HepG2 (cell line): ENCODE measurements around the gene ADRM1. TPM values are rescaled to one million over a fixed set of nuclear protein-coding genes. Genes with fewer than 3 reads are reported as not detected.
A peak's percentile ranks its signal among the peaks of the same experiment; 100 is the strongest.

Source experiments
- CEBPG ChIP-seq: IDR thresholded peaks from 2 replicates; pipeline ENCODE4 v1.6.1; 2016
- KLF11 ChIP-seq: IDR thresholded peaks from 2 replicates; pipeline ENCODE4 v1.6.1; 2016; ENCODE audit warnings: missing compliant biosample characterization
- MED1 ChIP-seq: sonication (generic); formaldehyde crosslinking; IDR thresholded peaks from 2 replicates; pipeline ENCODE4 v1.4.0; 2020; ENCODE audit warnings: missing genetic modification reagents
- POLR2A ChIP-seq, 2 experiments: IDR thresholded peaks; 2 replicates each; pipeline ENCODE4 v1.6.1; 2011; ENCODE audit warnings: low read depth in 2 of 2, low read length in 2 of 2, mild to moderate bottlenecking in 1 of 2, moderate library complexity in 1 of 2; ENCODE audit not compliant: insufficient read depth in 1 of 2
- SAP130 ChIP-seq: IDR thresholded peaks from 2 replicates; pipeline ENCODE4 v1.6.1; 2016; ENCODE audit warnings: low read depth
- ZNF207 ChIP-seq: fragments of 450-650 bp; IDR thresholded peaks from 2 replicates; pipeline ENCODE4 v1.6.1; 2016; ENCODE audit warnings: antibody characterized with exemption, borderline replicate concordance
- ZNF552 ChIP-seq: sonication (generic); formaldehyde crosslinking; IDR thresholded peaks from 2 replicates; pipeline ENCODE4 v1.9.0; 2022; ENCODE audit warnings: missing genetic modification reagents, mild to moderate bottlenecking, borderline replicate concordance
- ZNF713 ChIP-seq: sonication (generic); formaldehyde crosslinking; IDR thresholded peaks from 2 replicates; pipeline ENCODE4 v1.4.0; 2020; ENCODE audit warnings: mild to moderate bottlenecking, missing genetic modification reagents
- ZSCAN30 ChIP-seq: sonication (generic); formaldehyde crosslinking; IDR thresholded peaks from 2 replicates; pipeline ENCODE4 v1.5.0; 2020; ENCODE audit warnings: mild to moderate bottlenecking, missing genetic modification reagents
- polyA plus RNA-seq, 8 experiments: library from polyadenylated mRNA; depleted of rRNA in 3 of 8; stranded (reverse) in 7 of 8; unstranded in 1 of 8; fragments of >200 nt; fragmentation: Illumina TruSeq in 4 of 8; extraction: Trizol in 4 of 8; gene quantifications; 2 replicates each; pipeline versions ENCODE4 v1.2.1 to v1.2.3, GENCODE V29; 2011 to 2016; ENCODE audit warnings: low read depth in 4 of 8, missing spikeins in 1 of 8, mixed read lengths in 1 of 8; ENCODE audit not compliant: insufficient read depth in 1 of 8
- total RNA-seq, 5 experiments: library from RNA; depleted of rRNA; stranded (reverse); fragments of >200 nt; fragmentation: Illumina TruSeq; extraction: Trizol; gene quantifications; 2 replicates each; pipeline ENCODE4 v1.2.3, GENCODE V29; 2016; ENCODE audit warnings: low read depth in 1 of 5
- TF ChIP-seq, protein P1 (sequence below): sonication (generic); formaldehyde crosslinking; IDR thresholded peaks from 2 replicates; pipeline ENCODE4 v1.5.0; 2020; ENCODE audit warnings: missing genetic modification reagents
- TF ChIP-seq, protein P2 (sequence below): sonication (generic); formaldehyde crosslinking; conservative IDR thresholded peaks from 2 replicates; pipeline ENCODE4 v1.4.0; 2020; ENCODE audit warnings: missing genetic modification reagents
- TF ChIP-seq, protein P3 (sequence below): sonication (generic); formaldehyde crosslinking; IDR thresholded peaks from 2 replicates; pipeline ENCODE4 v1.5.0; 2020; ENCODE audit warnings: mild to moderate bottlenecking, missing genetic modification reagents
- TF ChIP-seq, protein P4 (sequence below): sonication (generic); formaldehyde crosslinking; IDR thresholded peaks from 2 replicates; pipeline ENCODE4 v1.8.0; 2022; ENCODE audit warnings: mild to moderate bottlenecking, missing genetic modification reagents, borderline replicate concordance
- TF ChIP-seq, protein P5 (sequence below): sonication (generic); formaldehyde crosslinking; IDR thresholded peaks from 2 replicates; pipeline ENCODE4 v1.5.1; 2020; ENCODE audit warnings: mild to moderate bottlenecking, moderate library complexity, missing genetic modification reagents
- TF ChIP-seq, protein P6 (sequence below), 2 experiments: sonication (generic) in 1 of 2; formaldehyde crosslinking in 1 of 2; IDR thresholded peaks; 2 replicates each; pipeline versions ENCODE4 v1.4.0 to v1.6.1; 2018 to 2020; ENCODE audit warnings: missing genetic modification reagents in 2 of 2, borderline replicate concordance in 1 of 2, low read depth in 1 of 2, mild to moderate bottlenecking in 1 of 2, missing biosample characterization in 1 of 2
- TF ChIP-seq, protein P7 (sequence below): sonication (generic); formaldehyde crosslinking; IDR thresholded peaks from 2 replicates; pipeline ENCODE4 v1.4.0; 2020; ENCODE audit warnings: missing genetic modification reagents
- TF ChIP-seq, protein P8 (sequence below): sonication (generic); formaldehyde crosslinking; IDR thresholded peaks from 2 replicates; pipeline ENCODE4 v1.5.0; 2020; ENCODE audit warnings: mild to moderate bottlenecking, missing genetic modification reagents, moderate library complexity

Gene ADRM1
- total and polyA plus RNA-seq, 2 of the 13 experiments (the other 11 are each of a cell fraction or from before 2014, with no cell fraction given) = 92.9 to 154 TPM

DNA sequence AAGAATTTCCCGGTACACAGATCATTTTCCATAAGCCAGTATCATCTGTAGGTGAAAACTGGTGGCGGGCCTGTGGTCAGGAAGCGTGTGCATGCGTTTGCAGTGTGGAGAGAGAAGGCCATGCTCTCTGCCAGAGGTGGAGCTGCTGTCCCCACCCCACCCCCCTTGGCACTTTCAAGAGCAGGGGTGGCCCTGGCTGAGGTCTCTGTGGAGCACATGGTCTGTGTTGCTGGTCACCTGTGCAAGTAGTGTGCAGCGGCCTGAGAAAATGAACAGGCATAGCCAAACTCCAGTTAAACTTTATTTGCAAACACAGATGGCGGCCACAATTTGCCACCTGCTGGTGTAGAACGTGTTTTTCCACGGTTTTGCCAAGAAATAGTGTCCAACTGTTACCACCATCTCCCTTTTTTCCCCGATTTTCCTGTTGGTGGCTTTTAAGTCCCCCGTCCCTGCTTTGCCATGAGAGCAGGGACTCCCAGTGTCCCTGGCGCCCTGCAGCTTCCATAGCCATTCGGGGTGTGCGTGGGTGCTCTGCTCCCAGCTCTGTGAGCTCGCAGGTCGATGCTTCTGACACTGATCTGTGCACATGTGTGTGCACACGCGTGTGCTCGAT is 2.5 kb downstream of the ADRM1 start (continued):
- TF ChIP-seq, protein P1, sequence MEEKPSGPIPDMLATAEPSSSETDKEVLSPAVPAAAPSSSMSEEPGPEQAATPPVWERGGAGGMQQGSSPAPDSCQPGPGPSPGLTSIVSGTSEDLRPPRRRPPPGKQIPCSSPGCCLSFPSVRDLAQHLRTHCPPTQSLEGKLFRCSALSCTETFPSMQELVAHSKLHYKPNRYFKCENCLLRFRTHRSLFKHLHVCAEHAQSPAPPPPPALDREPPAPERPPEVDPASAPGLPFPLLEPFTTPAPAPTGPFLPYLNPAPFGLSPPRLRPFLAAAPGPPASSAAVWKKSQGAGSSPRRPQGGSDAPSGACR (CRISPR knock-in tag) = no peak
- TF ChIP-seq ZSCAN30 (no peak), SAP130 (peak; percentile 95), MED1 (CRISPR knock-in tag) (no peak), CEBPG (no peak), KLF11 (CRISPR knock-in tag) (no peak), ZNF207 (no peak), POLR2A (IDR thresholded peaks at IDR 0.05; ENCODE audit: insufficient read depth in 1 of 2, low read depth in 2 of 2, low read length in 2 of 2) (peak in 1 of 2 experiments; percentile 23; a peak in 2 of 4 replicates), ZNF713 (CRISPR knock-in tag) (no peak), ZNF552 (CRISPR knock-in tag) (no peak)
- TF ChIP-seq, protein P2, sequence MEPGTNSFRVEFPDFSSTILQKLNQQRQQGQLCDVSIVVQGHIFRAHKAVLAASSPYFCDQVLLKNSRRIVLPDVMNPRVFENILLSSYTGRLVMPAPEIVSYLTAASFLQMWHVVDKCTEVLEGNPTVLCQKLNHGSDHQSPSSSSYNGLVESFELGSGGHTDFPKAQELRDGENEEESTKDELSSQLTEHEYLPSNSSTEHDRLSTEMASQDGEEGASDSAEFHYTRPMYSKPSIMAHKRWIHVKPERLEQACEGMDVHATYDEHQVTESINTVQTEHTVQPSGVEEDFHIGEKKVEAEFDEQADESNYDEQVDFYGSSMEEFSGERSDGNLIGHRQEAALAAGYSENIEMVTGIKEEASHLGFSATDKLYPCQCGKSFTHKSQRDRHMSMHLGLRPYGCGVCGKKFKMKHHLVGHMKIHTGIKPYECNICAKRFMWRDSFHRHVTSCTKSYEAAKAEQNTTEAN = peak; percentile 40; the same call in 1 of the 2 replicates
- TF ChIP-seq, protein P3, sequence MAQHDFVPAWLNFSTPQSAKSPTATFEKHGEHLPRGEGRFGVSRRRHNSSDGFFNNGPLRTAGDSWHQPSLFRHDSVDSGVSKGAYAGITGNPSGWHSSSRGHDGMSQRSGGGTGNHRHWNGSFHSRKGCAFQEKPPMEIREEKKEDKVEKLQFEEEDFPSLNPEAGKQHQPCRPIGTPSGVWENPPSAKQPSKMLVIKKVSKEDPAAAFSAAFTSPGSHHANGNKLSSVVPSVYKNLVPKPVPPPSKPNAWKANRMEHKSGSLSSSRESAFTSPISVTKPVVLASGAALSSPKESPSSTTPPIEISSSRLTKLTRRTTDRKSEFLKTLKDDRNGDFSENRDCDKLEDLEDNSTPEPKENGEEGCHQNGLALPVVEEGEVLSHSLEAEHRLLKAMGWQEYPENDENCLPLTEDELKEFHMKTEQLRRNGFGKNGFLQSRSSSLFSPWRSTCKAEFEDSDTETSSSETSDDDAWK (CRISPR knock-in tag) = no peak
- TF ChIP-seq, protein P4, sequence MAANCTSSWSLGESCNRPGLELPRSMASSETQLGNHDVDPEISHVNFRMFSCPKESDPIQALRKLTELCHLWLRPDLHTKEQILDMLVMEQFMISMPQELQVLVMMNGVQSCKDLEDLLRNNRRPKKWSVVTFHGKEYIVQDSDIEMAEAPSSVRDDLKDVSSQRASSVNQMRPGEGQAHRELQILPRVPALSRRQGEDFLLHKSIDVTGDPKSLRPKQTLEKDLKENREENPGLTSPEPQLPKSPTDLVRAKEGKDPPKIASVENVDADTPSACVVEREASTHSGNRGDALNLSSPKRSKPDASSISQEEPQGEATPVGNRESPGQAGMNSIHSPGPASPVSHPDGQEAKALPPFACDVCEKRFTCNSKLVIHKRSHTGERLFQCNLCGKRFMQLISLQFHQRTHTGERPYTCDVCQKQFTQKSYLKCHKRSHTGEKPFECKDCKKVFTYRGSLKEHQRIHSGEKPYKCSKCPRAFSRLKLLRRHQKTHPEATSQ = no peak
- TF ChIP-seq, protein P5, sequence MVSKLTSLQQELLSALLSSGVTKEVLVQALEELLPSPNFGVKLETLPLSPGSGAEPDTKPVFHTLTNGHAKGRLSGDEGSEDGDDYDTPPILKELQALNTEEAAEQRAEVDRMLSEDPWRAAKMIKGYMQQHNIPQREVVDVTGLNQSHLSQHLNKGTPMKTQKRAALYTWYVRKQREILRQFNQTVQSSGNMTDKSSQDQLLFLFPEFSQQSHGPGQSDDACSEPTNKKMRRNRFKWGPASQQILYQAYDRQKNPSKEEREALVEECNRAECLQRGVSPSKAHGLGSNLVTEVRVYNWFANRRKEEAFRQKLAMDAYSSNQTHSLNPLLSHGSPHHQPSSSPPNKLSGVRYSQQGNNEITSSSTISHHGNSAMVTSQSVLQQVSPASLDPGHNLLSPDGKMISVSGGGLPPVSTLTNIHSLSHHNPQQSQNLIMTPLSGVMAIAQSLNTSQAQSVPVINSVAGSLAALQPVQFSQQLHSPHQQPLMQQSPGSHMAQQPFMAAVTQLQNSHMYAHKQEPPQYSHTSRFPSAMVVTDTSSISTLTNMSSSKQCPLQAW (CRISPR knock-in tag) = no peak
- TF ChIP-seq, protein P6, sequence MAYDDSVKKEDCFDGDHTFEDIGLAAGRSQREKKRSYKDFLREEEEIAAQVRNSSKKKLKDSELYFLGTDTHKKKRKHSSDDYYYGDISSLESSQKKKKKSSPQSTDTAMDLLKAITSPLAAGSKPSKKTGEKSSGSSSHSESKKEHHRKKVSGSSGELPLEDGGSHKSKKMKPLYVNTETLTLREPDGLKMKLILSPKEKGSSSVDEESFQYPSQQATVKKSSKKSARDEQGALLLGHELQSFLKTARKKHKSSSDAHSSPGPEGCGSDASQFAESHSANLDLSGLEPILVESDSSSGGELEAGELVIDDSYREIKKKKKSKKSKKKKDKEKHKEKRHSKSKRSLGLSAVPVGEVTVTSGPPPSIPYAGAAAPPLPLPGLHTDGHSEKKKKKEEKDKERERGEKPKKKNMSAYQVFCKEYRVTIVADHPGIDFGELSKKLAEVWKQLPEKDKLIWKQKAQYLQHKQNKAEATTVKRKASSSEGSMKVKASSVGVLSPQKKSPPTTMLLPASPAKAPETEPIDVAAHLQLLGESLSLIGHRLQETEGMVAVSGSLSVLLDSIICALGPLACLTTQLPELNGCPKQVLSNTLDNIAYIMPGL (CRISPR knock-in tag; IDR thresholded peaks at IDR 0.05; ENCODE audit: borderline replicate concordance in 1 of 2, low read depth in 1 of 2) = 0 out of 4 replicates have a peak, but pooled peaks of 1 of the 2 experiments have one; percentile 17
- TF ChIP-seq, protein P7, sequence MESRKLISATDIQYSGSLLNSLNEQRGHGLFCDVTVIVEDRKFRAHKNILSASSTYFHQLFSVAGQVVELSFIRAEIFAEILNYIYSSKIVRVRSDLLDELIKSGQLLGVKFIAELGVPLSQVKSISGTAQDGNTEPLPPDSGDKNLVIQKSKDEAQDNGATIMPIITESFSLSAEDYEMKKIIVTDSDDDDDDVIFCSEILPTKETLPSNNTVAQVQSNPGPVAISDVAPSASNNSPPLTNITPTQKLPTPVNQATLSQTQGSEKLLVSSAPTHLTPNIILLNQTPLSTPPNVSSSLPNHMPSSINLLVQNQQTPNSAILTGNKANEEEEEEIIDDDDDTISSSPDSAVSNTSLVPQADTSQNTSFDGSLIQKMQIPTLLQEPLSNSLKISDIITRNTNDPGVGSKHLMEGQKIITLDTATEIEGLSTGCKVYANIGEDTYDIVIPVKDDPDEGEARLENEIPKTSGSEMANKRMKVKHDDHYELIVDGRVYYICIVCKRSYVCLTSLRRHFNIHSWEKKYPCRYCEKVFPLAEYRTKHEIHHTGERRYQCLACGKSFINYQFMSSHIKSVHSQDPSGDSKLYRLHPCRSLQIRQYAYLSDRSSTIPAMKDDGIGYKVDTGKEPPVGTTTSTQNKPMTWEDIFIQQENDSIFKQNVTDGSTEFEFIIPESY (CRISPR knock-in tag) = peak; percentile 96
- TF ChIP-seq, protein P8, sequence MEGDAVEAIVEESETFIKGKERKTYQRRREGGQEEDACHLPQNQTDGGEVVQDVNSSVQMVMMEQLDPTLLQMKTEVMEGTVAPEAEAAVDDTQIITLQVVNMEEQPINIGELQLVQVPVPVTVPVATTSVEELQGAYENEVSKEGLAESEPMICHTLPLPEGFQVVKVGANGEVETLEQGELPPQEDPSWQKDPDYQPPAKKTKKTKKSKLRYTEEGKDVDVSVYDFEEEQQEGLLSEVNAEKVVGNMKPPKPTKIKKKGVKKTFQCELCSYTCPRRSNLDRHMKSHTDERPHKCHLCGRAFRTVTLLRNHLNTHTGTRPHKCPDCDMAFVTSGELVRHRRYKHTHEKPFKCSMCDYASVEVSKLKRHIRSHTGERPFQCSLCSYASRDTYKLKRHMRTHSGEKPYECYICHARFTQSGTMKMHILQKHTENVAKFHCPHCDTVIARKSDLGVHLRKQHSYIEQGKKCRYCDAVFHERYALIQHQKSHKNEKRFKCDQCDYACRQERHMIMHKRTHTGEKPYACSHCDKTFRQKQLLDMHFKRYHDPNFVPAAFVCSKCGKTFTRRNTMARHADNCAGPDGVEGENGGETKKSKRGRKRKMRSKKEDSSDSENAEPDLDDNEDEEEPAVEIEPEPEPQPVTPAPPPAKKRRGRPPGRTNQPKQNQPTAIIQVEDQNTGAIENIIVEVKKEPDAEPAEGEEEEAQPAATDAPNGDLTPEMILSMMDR = peak; percentile 35; the same call in 1 of the 2 replicates
